Sigmoid colon (tissue), 3 donors: ENCODE data around the gene SYT13.

Experiments
- POLR2A ChIP-seq, 2 donors: fragments of 450-650 bp; IDR thresholded peaks; one replicate each; pipeline ENCODE4 v1.6.1; 2016; ENCODE audit warnings: antibody characterized with exemption in 2 of 2, mild to moderate bottlenecking in 2 of 2, moderate library complexity in 2 of 2
- TF ChIP-seq, protein P1 (sequence below), 4 experiments: fragments of 450-650 bp in 3 of 4; fragments of 200-600 bp in 1 of 4; IDR thresholded peaks; one replicate each; pipeline ENCODE4 v1.5.1; 2016 to 2019; ENCODE audit warnings: antibody characterized with exemption in 4 of 4, mild to moderate bottlenecking in 3 of 4, moderate library complexity in 2 of 4

DNA sequence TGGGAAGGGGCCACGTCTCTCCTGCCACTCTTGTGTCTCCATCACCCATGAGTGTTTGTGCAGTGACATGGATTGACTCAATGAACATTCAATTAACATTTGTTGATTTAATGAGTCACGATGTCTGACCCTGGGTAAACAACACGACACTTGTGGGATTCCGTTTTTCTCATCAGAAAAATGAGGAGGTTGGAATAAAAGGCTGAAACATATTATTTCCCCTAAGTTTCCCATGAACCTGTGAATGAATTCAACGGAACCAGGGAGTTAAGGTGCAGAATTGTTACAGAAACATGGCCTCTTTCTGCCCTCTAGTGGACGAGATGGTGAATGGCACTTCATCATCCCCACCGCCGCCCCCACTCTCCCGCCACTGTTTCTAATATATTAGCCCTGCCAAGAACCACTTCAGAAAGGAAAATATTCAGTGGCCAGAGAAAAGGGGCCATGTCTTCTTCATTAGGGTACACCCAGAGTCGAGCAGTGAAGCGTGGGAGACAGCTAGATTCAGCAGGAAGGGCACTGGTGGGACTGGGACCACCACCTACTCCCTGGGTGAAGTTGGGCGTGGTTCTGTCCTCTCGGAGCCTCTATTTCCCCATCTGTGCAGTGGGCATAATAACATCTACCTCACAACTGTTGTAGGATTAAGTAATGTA lies 46.3 kb upstream of the SYT13 start:
- TF ChIP-seq POLR2A (IDR thresholded peaks at IDR 0.05), result no peak
- TF ChIP-seq, protein P1, sequence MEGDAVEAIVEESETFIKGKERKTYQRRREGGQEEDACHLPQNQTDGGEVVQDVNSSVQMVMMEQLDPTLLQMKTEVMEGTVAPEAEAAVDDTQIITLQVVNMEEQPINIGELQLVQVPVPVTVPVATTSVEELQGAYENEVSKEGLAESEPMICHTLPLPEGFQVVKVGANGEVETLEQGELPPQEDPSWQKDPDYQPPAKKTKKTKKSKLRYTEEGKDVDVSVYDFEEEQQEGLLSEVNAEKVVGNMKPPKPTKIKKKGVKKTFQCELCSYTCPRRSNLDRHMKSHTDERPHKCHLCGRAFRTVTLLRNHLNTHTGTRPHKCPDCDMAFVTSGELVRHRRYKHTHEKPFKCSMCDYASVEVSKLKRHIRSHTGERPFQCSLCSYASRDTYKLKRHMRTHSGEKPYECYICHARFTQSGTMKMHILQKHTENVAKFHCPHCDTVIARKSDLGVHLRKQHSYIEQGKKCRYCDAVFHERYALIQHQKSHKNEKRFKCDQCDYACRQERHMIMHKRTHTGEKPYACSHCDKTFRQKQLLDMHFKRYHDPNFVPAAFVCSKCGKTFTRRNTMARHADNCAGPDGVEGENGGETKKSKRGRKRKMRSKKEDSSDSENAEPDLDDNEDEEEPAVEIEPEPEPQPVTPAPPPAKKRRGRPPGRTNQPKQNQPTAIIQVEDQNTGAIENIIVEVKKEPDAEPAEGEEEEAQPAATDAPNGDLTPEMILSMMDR (IDR thresholded peaks at IDR 0.05), result peak in 3 of 4 experiments; percentile 30 to 84 (median 41)
